Osteoblast (primary cell): Measurements from ENCODE around the gene EGFR. TPM values are rescaled to one million over a fixed set of nuclear protein-coding genes. Genes with fewer than 3 reads are reported as not detected.

Source experiments
- DNase-seq: peaks from one replicate; pipeline ENCODE4 v3.0.0; 2011; ENCODE audit warnings: low spot score, mixed read lengths; ENCODE audit not compliant: insufficient read length; ENCODE audit errors: missing footprints
- H2AFZ ChIP-seq: 2 replicates; pipeline ENCODE4 v1.6.0; 2011; ENCODE audit warnings: mild to moderate bottlenecking, low read length
- H3K27ac ChIP-seq: 2 replicates; pipeline ENCODE4 v1.5.1; 2011; ENCODE audit warnings: mild to moderate bottlenecking, low read depth, low read length, moderate library complexity
- H3K27me3 ChIP-seq: 2 replicates; pipeline ENCODE4 v1.6.0; 2012; ENCODE audit warnings: mild to moderate bottlenecking, control low read depth, inconsistent platforms, low read length, moderate library complexity; ENCODE audit not compliant: insufficient read depth
- H3K36me3 ChIP-seq: 2 replicates; pipeline ENCODE4 v1.5.1; 2011; ENCODE audit warnings: mild to moderate bottlenecking, low read length, control low read depth, moderate library complexity; ENCODE audit not compliant: insufficient read depth
- H3K4me1 ChIP-seq: 2 replicates; pipeline ENCODE4 v1.5.1; 2011; ENCODE audit warnings: mild to moderate bottlenecking, low read length, control low read depth, moderate library complexity; ENCODE audit not compliant: insufficient read depth
- H3K4me2 ChIP-seq: 2 replicates; pipeline ENCODE4 v1.6.0; 2011; ENCODE audit warnings: mild to moderate bottlenecking, low read length; ENCODE audit not compliant: insufficient read depth
- H3K4me3 ChIP-seq: fragments of 200-600 bp; sonication (generic); 3 replicates; pipeline ENCODE4 v1.5.1; 2012; ENCODE audit warnings: mild to moderate bottlenecking, low read length, inconsistent platforms; ENCODE audit not compliant: insufficient read depth
- H3K79me2 ChIP-seq: 2 replicates; pipeline ENCODE4 v1.6.0; 2012; ENCODE audit warnings: mild to moderate bottlenecking, low read length, control low read depth, inconsistent platforms; ENCODE audit not compliant: insufficient read depth
- H3K9me3 ChIP-seq: 2 replicates; pipeline ENCODE4 v1.5.1; 2011; ENCODE audit warnings: low read depth, low read length, control low read depth
- H4K20me1 ChIP-seq: 2 replicates; pipeline ENCODE4 v1.6.0; 2012; ENCODE audit warnings: mild to moderate bottlenecking, low read length, control low read depth; ENCODE audit not compliant: insufficient read depth
- total RNA-seq: library from RNA; depleted of rRNA; stranded (reverse); fragments of >200 nt; gene quantifications from 2 replicates; pipeline ENCODE4 v1.2.3, GENCODE V29; 2012
- TF ChIP-seq, protein P1 (sequence below): IDR thresholded peaks from 2 replicates; pipeline ENCODE4 v1.5.1; 2011; ENCODE audit warnings: mild to moderate bottlenecking, low read depth, low read length, moderate library complexity; ENCODE audit errors: extremely low read depth

The EGFR gene
- total RNA-seq, 1 donor: 104 TPM

DNA sequence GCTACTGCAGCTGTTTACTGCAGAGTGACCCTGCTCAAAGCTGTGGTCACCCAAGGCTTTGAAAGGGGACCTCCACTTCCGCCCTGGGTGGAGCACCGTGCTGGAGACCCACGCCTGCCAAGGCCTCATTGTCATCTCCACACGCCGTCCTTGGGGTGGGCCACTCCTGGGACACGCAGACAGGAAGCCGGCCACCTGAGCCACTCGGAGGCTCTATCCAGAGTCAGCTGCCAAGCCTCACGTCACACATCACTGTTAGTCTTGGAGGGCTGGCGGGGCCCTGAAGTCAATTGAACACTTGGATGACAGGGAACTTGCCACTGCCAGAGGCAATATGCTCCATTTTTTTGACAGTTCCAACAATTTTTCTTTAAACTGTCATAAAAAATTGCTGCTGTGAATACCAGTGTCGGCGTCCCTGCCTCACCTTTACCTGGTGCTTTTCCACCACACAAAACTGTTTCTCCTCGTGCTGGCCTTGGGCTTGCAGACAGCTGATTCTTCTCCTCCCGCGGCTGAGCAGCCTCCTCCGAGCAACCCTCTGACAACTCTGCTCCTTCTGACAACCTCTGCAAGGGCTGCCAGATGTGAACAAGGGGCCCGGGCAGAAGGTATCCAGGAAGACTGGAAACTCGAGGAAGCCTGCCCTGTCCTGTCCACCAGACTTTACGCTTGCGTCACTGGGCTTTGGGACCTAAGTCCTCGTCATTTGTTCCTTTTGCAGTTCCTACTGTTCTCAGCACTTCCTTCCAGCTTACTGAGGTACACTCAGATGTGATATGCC, 81.9 kb downstream of the EGFR start:
- H3K27ac ChIP-seq: no peak overlapping the region
- H3K9me3 ChIP-seq: no peaks in the 10 kb centered on the region
- no peaks in the 10 kb centered on the region for H3K27me3 ChIP-seq
- TF ChIP-seq, protein P1, sequence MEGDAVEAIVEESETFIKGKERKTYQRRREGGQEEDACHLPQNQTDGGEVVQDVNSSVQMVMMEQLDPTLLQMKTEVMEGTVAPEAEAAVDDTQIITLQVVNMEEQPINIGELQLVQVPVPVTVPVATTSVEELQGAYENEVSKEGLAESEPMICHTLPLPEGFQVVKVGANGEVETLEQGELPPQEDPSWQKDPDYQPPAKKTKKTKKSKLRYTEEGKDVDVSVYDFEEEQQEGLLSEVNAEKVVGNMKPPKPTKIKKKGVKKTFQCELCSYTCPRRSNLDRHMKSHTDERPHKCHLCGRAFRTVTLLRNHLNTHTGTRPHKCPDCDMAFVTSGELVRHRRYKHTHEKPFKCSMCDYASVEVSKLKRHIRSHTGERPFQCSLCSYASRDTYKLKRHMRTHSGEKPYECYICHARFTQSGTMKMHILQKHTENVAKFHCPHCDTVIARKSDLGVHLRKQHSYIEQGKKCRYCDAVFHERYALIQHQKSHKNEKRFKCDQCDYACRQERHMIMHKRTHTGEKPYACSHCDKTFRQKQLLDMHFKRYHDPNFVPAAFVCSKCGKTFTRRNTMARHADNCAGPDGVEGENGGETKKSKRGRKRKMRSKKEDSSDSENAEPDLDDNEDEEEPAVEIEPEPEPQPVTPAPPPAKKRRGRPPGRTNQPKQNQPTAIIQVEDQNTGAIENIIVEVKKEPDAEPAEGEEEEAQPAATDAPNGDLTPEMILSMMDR: no peak
- H3K4me1 ChIP-seq: peaks cover 41% of the 10 kb centered on the region
- H3K4me3 ChIP-seq: no peak overlapping the region
- H3K79me2 ChIP-seq: peaks cover 92% of the 10 kb centered on the region
- H4K20me1 ChIP-seq: peaks cover 29% of the 10 kb centered on the region
- peaks cover 10% of the 10 kb centered on the region for H3K36me3 ChIP-seq
- no peak for DNase-seq
- H2AFZ ChIP-seq: no peak overlapping the region
- no peak overlapping the region for H3K4me2 ChIP-seq

- no peaks in the 10 kb centered on the region for H3K27me3 ChIP-seq
- H2AFZ ChIP-seq: no peak overlapping the region
- H3K4me3 ChIP-seq: no peak overlapping the region
- H4K20me1 ChIP-seq: peaks cover 34% of the 10 kb centered on the region
- H3K4me1 ChIP-seq: peaks cover 47% of the 10 kb centered on the region
- no peak overlapping the region for H3K4me2 ChIP-seq
- peaks cover 92% of the 10 kb centered on the region for H3K79me2 ChIP-seq
- H3K9me3 ChIP-seq: no peaks in the 10 kb centered on the region
- no peak for DNase-seq
- H3K36me3 ChIP-seq: peaks cover 9% of the 10 kb centered on the region
- no peak overlapping the region for H3K27ac ChIP-seq
- TF ChIP-seq, protein P1: no peak
Measured at GRCh38 chr7:55101359-55101758, 82.5 kb downstream of the EGFR start.

- H2AFZ ChIP-seq: no peak overlapping the region
- H3K36me3 ChIP-seq: peaks cover 9% of the 10 kb centered on the region
- no peaks in the 10 kb centered on the region for H3K9me3 ChIP-seq
- H4K20me1 ChIP-seq: peaks cover 34% of the 10 kb centered on the region
- H3K4me3 ChIP-seq: no peak overlapping the region
- H3K4me2 ChIP-seq: no peak overlapping the region
- TF ChIP-seq, protein P1: no peak
- peaks cover 60% of the 10 kb centered on the region for H3K4me1 ChIP-seq
- H3K27me3 ChIP-seq: no peaks in the 10 kb centered on the region
- peaks cover 92% of the 10 kb centered on the region for H3K79me2 ChIP-seq
- no peak for DNase-seq
- peak overlapping the region; percentile 52 for H3K27ac ChIP-seq
Measured at GRCh38 chr7:55104123-55104522, 85.3 kb downstream of the EGFR start.

GRCh38 chr7:55104712-55105433, 86.1 kb downstream of the EGFR start:
- H2AFZ ChIP-seq: no peak overlapping the region
- H4K20me1 ChIP-seq: peaks cover 29% of the 10 kb centered on the region
- H3K4me1 ChIP-seq: peaks cover 60% of the 10 kb centered on the region
- peaks cover 94% of the 10 kb centered on the region for H3K79me2 ChIP-seq
- H3K27ac ChIP-seq: peak overlapping the region; percentile 52
- H3K4me2 ChIP-seq: peak overlapping the region; percentile 12
- H3K36me3 ChIP-seq: peaks cover 9% of the 10 kb centered on the region
- H3K9me3 ChIP-seq: no peaks in the 10 kb centered on the region
- no peaks in the 10 kb centered on the region for H3K27me3 ChIP-seq
- H3K4me3 ChIP-seq: no peak overlapping the region
- DNase-seq: no peak
- TF ChIP-seq, protein P1: no peak
